GM19395 (cell line): Measurements from ENCODE around the gene TRAK1.
"Not testable (repeated sequence)": the region's sequence is repeated elsewhere in the genome, so short reads cannot be mapped to it uniquely, and the experiment has no call there.

Source experiments
- ATAC-seq: cut with Tn5 transposase; IDR thresholded peaks from one replicate; pipeline ENCODE4 v1.9.1; 2021; ENCODE audit warnings: mild to moderate bottlenecking, moderate library complexity; ENCODE audit not compliant: unreplicated experiment

The TRAK1 gene

GRCh38 chr3:42090973-42091731 lies at the start of gene TRAK1:
Gene TRAK1, plus strand, starts transcription at chr3:42091357. Its CDS starts 113 bp downstream, at chr3:42091470.
- ATAC-seq, result no peak

GRCh38 chr3:42042747-42043098 lies 48.4 kb upstream of the TRAK1 start:
- no peak for ATAC-seq

- no peak for ATAC-seq
These were observed 47.9 kb upstream of the TRAK1 start for GRCh38 chr3:42043099-42043813.

- ATAC-seq, result no peak
These were observed 45.4 kb upstream of the TRAK1 start for GRCh38 chr3:42045708-42046243.

- not testable (repeated sequence) for ATAC-seq
These were observed 42.6 kb upstream of the TRAK1 start for GRCh38 chr3:42048526-42048925.

- ATAC-seq, result no peak
These were observed 41.0 kb upstream of the TRAK1 start for GRCh38 chr3:42050126-42050525.

GRCh38 chr3:42051384-42052131 lies 39.6 kb upstream of the TRAK1 start:
- peak; percentile 42 for ATAC-seq

GRCh38 chr3:42052132-42052483 lies 39.0 kb upstream of the TRAK1 start:
- ATAC-seq, result peak; percentile 70

- no peak for ATAC-seq
These were observed 38.4 kb upstream of the TRAK1 start for GRCh38 chr3:42052484-42053351.

GRCh38 chr3:42053476-42053875 lies 37.7 kb upstream of the TRAK1 start:
- no peak for ATAC-seq

- ATAC-seq, result no peak
These were observed 35.9 kb upstream of the TRAK1 start for GRCh38 chr3:42055291-42055690.

GRCh38 chr3:42056840-42057239 lies 34.3 kb upstream of the TRAK1 start:
- ATAC-seq, result no peak

- peak; percentile 83 for ATAC-seq
These were observed 33.5 kb upstream of the TRAK1 start for GRCh38 chr3:42057561-42058211.

GRCh38 chr3:42061025-42061712 lies 30.0 kb upstream of the TRAK1 start:
- no peak for ATAC-seq

GRCh38 chr3:42061713-42062380 lies 29.3 kb upstream of the TRAK1 start:
- ATAC-seq, result no peak

- no peak for ATAC-seq
These were observed 28.7 kb upstream of the TRAK1 start for GRCh38 chr3:42062464-42062863.

- no peak for ATAC-seq
These were observed 27.3 kb upstream of the TRAK1 start for GRCh38 chr3:42063888-42064287.

- ATAC-seq, result peak; percentile 18
These were observed 24.5 kb upstream of the TRAK1 start for GRCh38 chr3:42066516-42067181.
